ENCODE results near the gene MED16. TPM values are rescaled to one million over a fixed set of nuclear protein-coding genes. Genes with fewer than 3 reads are reported as not detected.

MED16 gene, protein sequence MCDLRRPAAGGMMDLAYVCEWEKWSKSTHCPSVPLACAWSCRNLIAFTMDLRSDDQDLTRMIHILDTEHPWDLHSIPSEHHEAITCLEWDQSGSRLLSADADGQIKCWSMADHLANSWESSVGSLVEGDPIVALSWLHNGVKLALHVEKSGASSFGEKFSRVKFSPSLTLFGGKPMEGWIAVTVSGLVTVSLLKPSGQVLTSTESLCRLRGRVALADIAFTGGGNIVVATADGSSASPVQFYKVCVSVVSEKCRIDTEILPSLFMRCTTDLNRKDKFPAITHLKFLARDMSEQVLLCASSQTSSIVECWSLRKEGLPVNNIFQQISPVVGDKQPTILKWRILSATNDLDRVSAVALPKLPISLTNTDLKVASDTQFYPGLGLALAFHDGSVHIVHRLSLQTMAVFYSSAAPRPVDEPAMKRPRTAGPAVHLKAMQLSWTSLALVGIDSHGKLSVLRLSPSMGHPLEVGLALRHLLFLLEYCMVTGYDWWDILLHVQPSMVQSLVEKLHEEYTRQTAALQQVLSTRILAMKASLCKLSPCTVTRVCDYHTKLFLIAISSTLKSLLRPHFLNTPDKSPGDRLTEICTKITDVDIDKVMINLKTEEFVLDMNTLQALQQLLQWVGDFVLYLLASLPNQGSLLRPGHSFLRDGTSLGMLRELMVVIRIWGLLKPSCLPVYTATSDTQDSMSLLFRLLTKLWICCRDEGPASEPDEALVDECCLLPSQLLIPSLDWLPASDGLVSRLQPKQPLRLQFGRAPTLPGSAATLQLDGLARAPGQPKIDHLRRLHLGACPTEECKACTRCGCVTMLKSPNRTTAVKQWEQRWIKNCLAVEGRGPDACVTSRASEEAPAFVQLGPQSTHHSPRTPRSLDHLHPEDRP
- polyA plus RNA-seq (2013, experiment 1 of 2), result 69.1 TPM
- polyA plus RNA-seq (2013, experiment 2 of 2), result 50.7 TPM

DNA sequence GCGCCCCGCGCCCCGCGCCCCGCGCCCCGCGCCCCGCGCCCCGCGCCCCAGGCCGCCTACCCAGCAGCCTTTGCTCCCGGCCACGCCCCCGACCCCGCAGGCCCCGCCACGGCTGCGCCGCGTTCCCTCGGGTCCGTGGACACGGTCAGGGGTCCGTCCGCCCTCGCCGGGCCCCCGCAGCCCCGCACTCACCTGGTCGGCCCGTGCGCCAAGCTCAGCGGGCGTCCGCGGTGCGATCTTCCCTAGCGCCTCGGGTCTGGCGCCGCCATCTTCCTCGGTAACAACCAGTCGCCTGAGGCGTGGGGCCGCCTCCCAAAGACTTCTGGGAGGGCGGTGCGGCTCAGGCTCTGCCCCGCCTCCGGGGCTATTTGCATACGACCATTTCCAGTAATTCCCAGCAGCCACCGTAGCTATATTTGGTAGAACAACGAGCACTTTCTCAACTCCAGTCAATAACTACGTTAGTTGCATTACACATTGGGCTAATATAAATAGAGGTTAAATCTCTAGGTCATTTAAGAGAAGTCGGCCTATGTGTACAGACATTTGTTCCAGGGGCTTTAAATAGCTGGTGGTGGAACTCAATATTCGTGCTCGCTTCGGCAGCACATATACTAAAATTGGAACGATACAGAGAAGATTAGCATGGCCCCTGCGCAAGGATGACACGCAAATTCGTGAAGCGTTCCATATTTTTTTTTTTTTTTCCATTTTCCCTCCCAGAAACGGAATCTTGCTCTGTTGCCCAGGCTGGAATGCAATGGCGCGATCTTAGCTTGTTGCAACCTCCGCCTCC lies at the start of gene MED16, which contains the start of gene RNU6-9:
Gene MED16, minus strand, starts transcription at position 294 of the 796 bp plus-strand sequence. CDS start 2,056 bp downstream, outside the sequence.
Gene RNU6-9, plus strand, starts transcription at position 591 of the 796 bp plus-strand sequence.
- H3K36me3 ChIP-seq (ENCODE audit: control insufficient read depth, insufficient read depth, low read length), result peaks cover 41% of the 10 kb centered on the region
- peak within 1 kb of the TSS; percentile 99 for H3K27ac ChIP-seq (ENCODE audit: low read depth, low read length, severe bottlenecking)
- peak within 1 kb of the TSS; percentile 77 for H3K4me3 ChIP-seq (ENCODE audit: extremely low read depth, insufficient read depth, low read length, poor library complexity, severe bottlenecking)
- no peaks in the 10 kb centered on the region for H3K9me3 ChIP-seq (ENCODE audit: control insufficient read depth, low read length)
- 2% methylated on average over 43 to 48 of the region's 69 CpGs for WGBS, 2 experiments (ENCODE audit: insufficient coverage in 2 of 2)
- H3K4me1 ChIP-seq (ENCODE audit: control insufficient read depth, insufficient read depth, low read length, poor library complexity, severe bottlenecking), result peaks cover 4% of the 10 kb centered on the region

DNA sequence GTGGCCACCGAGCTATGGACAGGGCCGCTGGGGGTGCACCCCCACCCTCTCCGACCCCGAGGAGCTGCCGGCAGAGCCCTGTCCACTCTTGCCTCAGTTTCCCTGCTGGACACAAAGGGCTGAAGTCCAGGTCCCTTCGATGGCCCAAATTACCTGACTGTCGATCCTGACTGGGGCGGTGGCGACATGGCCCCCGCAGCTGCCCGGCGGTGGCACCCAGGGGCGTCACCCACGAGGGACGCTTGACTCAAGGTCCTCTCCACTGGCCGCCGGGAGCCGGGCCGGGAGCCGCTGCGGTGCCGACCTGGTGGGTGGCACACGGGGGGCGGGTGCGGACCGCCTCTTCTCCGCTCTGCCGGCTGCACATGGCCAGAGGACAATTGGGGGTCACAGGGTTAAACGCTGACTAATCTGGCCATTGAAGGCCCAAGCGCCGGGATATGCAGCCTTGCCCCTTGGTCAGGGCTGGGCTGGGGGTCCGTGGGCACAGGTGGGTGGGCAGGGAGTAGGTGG lies 49.2 kb upstream of the MED16 start:
- H3K9me3 ChIP-seq (ENCODE audit: control insufficient read depth, low read length), result no peaks in the 10 kb centered on the region
- no peak overlapping the region for H3K27ac ChIP-seq (ENCODE audit: low read depth, low read length, severe bottlenecking)
- no peak overlapping the region for H3K4me3 ChIP-seq (ENCODE audit: extremely low read depth, insufficient read depth, low read length, poor library complexity, severe bottlenecking)
- H3K36me3 ChIP-seq (ENCODE audit: control insufficient read depth, insufficient read depth, low read length), result peaks cover 87% of the 10 kb centered on the region
- peaks cover 5% of the 10 kb centered on the region for H3K4me1 ChIP-seq (ENCODE audit: control insufficient read depth, insufficient read depth, low read length, poor library complexity, severe bottlenecking)
- WGBS, 2 experiments (ENCODE audit: insufficient coverage in 2 of 2), result 95% methylated on average over 28 to 32 of the region's 32 CpGs

DNA sequence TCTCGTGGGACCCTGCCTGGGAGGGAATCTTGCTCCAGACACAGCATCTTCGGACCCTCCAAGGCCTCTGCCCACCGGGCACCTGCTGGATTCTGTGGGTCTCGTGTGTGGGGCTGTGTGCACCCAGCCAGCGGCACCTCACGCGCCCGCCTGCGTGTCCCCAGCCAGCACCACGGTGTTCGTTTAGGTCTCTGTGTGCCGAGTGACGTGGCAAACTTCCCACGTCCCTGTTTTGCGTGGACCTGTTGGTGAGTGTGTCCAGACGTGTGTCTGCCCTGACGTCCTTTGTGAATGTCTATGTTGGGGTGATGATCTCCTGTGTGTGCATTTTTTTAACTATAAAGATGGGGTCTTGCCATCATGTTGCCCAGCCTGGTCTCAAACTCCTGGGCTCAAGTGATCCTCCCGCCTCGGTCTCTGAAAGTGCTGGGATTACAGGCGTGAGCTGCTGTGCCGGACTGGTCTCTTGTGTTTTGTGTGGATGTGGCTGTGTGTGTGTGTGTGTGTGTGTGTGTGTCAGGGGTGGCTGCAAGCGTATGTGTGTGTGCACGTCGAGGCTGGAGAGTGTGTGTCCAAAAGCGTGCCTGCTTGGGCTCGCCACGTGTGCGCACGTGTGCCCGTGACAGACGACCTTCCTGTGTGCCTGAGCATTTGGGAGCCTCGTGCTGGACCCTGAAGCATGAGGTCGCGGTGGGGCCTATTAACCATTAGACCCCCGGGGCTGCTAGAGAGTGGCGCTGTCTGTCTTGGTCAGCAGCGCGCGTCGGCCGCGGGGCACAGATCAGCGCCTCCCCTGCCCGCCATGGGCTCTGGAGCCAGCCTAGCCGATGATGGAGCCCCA lies 48.5 kb upstream of the MED16 start:
- no peak overlapping the region for H3K4me3 ChIP-seq (ENCODE audit: extremely low read depth, insufficient read depth, low read length, poor library complexity, severe bottlenecking)
- WGBS, 2 experiments (ENCODE audit: insufficient coverage in 2 of 2), result 94 to 95% methylated on average over 41 to 42 of the region's 45 CpGs

DNA sequence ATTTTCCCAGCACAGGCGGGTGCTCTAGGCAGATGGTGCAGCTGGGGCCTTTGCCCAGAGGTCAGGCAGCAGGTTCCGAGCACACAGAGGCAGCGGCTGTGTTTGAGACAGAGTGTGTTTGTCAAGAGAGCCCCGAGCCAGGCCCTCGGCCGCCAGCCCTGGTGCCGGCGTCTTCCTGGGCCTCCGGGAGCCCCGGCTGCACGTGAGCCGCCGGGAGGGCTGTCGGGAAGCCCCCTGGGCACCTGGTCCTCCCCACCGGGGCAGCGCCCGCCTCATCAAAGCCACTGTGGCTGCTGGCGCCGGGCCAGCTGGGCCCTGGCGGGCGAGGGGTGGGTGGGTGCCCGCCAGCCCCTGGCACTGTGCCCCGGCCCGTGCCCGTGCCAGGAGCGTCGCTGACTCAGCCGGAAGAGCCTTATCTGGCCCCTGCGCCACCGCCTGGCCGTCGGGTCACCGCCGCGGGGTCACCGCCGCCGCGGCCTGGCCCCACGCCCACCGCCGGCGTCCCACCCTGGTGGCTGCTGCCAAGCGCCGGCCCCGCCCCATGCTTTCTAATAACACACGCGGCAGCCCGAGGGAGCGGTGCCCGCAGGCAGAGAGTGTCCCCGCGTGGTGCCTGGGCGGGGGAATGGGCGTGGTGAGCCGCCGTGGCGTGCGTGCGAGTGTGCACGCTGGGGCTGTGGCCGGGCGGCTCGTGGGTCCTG lies 47.8 kb upstream of the MED16 start:
- H3K36me3 ChIP-seq (ENCODE audit: control insufficient read depth, insufficient read depth, low read length), result peaks cover 93% of the 10 kb centered on the region
- no peak overlapping the region for H3K4me3 ChIP-seq (ENCODE audit: extremely low read depth, insufficient read depth, low read length, poor library complexity, severe bottlenecking)
- H3K27ac ChIP-seq (ENCODE audit: low read depth, low read length, severe bottlenecking), result no peak overlapping the region
- no peaks in the 10 kb centered on the region for H3K9me3 ChIP-seq (ENCODE audit: control insufficient read depth, low read length)
- peaks cover 5% of the 10 kb centered on the region for H3K4me1 ChIP-seq (ENCODE audit: control insufficient read depth, insufficient read depth, low read length, poor library complexity, severe bottlenecking)
- WGBS, 2 experiments (ENCODE audit: insufficient coverage in 2 of 2), result 97 to 98% methylated on average over 58 to 64 of the region's 64 CpGs

More for the DNA sequence above, 48.5 kb upstream of the MED16 start:
- Histone ChIP-seq H3K9me3 (ENCODE audit: control insufficient read depth, low read length) (no peaks in the 10 kb centered on the region), H3K4me1 (ENCODE audit: control insufficient read depth, insufficient read depth, low read length, poor library complexity, severe bottlenecking) (peaks cover 5% of the 10 kb centered on the region), H3K27ac (ENCODE audit: low read depth, low read length, severe bottlenecking) (no peak overlapping the region), H3K36me3 (ENCODE audit: control insufficient read depth, insufficient read depth, low read length) (peaks cover 88% of the 10 kb centered on the region)

DNA sequence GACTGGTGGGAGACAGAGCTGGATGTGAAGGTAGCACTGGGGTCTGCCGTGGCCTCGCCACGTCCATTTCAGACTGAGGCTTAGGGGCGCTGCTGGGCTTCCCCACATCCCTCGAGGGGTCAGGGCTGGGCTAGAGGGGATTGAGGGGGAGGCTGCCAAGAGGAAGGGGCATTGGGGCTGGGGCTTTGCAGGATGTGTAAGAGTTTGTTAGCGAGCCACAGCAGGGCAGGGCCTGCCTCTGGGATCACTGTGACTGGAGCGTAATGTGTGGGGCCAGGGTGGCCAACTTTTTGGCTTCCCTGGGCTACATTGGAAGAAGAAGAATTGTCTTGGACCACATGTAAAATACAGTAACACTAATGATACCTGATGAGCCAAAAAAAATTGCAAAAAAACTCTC lies 46.9 kb upstream of the MED16 start:
- Histone ChIP-seq H3K36me3 (ENCODE audit: control insufficient read depth, insufficient read depth, low read length) (peaks cover 93% of the 10 kb centered on the region), H3K27ac (ENCODE audit: low read depth, low read length, severe bottlenecking) (no peak overlapping the region), H3K4me1 (ENCODE audit: control insufficient read depth, insufficient read depth, low read length, poor library complexity, severe bottlenecking) (peaks cover 5% of the 10 kb centered on the region), H3K9me3 (ENCODE audit: control insufficient read depth, low read length) (no peaks in the 10 kb centered on the region), H3K4me3 (ENCODE audit: extremely low read depth, insufficient read depth, low read length, poor library complexity, severe bottlenecking) (no peak overlapping the region)
- 100% methylated on average over 5 to 7 of the region's 7 CpGs for WGBS, 2 experiments (ENCODE audit: insufficient coverage in 2 of 2)

DNA sequence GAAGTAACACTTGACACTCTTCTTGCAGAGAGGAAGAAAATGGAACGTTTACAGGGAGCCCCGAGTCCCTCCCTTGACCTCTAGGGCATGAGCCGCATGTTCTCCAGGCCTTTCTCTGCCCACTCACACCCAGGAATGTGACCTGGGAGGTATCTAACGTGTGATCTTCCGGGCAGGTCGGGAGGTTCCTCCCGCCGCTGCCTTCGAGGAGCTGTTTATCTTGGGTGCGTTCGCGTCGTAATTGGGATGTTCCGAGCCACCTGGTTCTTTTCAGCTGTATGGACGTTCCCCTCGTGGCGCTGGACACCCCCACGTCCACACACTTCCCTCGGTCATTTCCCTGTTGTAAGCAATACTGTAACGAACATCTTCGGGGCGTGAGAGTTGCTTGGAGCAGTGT lies 46.5 kb upstream of the MED16 start:
- Histone ChIP-seq H3K27ac (ENCODE audit: low read depth, low read length, severe bottlenecking) (no peak overlapping the region), H3K9me3 (ENCODE audit: control insufficient read depth, low read length) (no peaks in the 10 kb centered on the region), H3K36me3 (ENCODE audit: control insufficient read depth, insufficient read depth, low read length) (peaks cover 93% of the 10 kb centered on the region), H3K4me3 (ENCODE audit: extremely low read depth, insufficient read depth, low read length, poor library complexity, severe bottlenecking) (no peak overlapping the region), H3K4me1 (ENCODE audit: control insufficient read depth, insufficient read depth, low read length, poor library complexity, severe bottlenecking) (peaks cover 8% of the 10 kb centered on the region)
- WGBS, 2 experiments (ENCODE audit: insufficient coverage in 2 of 2), result 95 to 97% methylated on average over 17 to 22 of the region's 22 CpGs

DNA sequence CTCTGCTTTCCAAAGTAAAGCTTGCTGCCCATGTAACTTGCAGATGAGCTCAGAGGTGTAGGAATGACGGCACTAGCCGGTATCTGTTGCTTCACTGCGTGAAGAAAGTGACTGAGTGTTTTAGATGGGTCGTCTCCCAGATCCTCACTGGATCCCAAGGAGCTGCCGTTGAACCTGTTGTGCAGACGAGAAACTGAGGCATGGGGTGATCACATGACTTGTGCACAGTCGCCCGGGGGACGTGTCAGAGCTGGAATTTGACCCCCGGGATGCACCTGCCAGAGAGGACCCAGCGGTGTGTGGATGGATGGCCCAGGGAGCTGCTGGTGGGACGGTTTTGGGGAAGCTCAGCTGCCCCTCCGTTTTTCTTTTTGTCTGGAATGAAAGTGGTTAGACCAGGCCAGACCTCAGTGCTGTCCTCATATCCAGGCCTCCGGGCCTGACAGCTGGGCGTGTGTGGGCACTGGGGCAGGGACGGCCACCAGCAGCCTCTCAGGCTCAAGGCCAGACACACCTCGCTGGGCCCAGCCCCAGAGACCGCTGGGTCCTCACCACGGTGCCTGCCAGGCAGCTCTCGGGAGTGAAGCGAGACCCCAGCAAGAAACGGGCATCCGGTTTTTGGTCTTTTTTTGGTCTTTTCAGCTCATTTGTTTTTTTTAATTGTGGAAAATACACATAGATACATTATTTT lies 45.4 kb upstream of the MED16 start:
- Histone ChIP-seq H3K9me3 (ENCODE audit: control insufficient read depth, low read length) (no peaks in the 10 kb centered on the region), H3K36me3 (ENCODE audit: control insufficient read depth, insufficient read depth, low read length) (peaks cover 93% of the 10 kb centered on the region), H3K4me3 (ENCODE audit: extremely low read depth, insufficient read depth, low read length, poor library complexity, severe bottlenecking) (no peak overlapping the region), H3K4me1 (ENCODE audit: control insufficient read depth, insufficient read depth, low read length, poor library complexity, severe bottlenecking) (peaks cover 18% of the 10 kb centered on the region), H3K27ac (ENCODE audit: low read depth, low read length, severe bottlenecking) (no peak overlapping the region)
- WGBS, 2 experiments (ENCODE audit: insufficient coverage in 2 of 2), result 95% methylated on average over 17 to 19 of the region's 23 CpGs

DNA sequence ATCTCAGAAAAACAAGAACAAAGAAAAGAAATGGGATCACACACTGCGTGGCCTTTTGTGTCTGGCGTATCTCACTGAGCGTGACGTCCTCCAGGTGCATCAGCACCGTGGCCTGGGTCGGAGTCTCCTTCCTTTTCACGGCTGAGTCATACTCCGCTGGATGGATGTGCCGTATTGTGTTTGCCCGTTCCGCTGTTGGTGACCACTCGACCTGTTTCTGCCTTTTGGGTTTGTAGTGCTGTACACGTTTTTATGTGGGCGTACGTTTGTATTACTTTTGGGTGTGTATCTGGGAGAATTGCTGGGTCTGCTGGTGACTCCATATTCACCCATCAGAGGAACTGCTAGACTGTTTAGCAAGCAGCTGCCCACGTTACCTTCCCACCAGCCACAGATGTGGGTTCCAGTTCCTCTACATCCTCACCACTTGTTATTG lies 44.3 kb upstream of the MED16 start:
- Histone ChIP-seq H3K9me3 (ENCODE audit: control insufficient read depth, low read length) (no peaks in the 10 kb centered on the region), H3K4me3 (ENCODE audit: extremely low read depth, insufficient read depth, low read length, poor library complexity, severe bottlenecking) (no peak overlapping the region), H3K36me3 (ENCODE audit: control insufficient read depth, insufficient read depth, low read length) (peaks cover 86% of the 10 kb centered on the region), H3K4me1 (ENCODE audit: control insufficient read depth, insufficient read depth, low read length, poor library complexity, severe bottlenecking) (peaks cover 28% of the 10 kb centered on the region), H3K27ac (ENCODE audit: low read depth, low read length, severe bottlenecking) (no peak overlapping the region)
- 95 to 96% methylated on average over 10 to 11 of the region's 16 CpGs for WGBS, 2 experiments (ENCODE audit: insufficient coverage in 2 of 2)

DNA sequence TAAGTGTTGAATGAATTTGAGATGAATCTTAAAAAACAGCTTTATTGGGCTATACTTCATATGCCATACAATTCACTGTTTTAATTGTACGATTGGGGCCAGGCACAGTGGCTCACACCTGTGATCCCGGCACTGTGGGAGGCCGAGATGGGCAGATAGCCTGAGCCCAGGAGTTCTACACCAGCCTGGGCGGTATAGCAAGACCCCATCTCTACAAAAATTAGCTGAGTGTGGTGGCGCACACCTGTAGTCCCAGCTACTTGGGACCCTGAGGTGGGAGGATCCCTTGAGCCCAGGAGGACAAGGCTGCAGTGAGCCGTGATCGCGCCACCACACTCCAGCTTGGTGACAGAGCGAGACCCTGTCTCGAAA lies 43.2 kb upstream of the MED16 start:
- H3K9me3 ChIP-seq (ENCODE audit: control insufficient read depth, low read length), result no peaks in the 10 kb centered on the region
- H3K36me3 ChIP-seq (ENCODE audit: control insufficient read depth, insufficient read depth, low read length), result peaks cover 85% of the 10 kb centered on the region
- H3K27ac ChIP-seq (ENCODE audit: low read depth, low read length, severe bottlenecking), result no peak overlapping the region
- peaks cover 28% of the 10 kb centered on the region for H3K4me1 ChIP-seq (ENCODE audit: control insufficient read depth, insufficient read depth, low read length, poor library complexity, severe bottlenecking)
- H3K4me3 ChIP-seq (ENCODE audit: extremely low read depth, insufficient read depth, low read length, poor library complexity, severe bottlenecking), result no peak overlapping the region
- WGBS, 2 experiments (ENCODE audit: insufficient coverage in 2 of 2), result 92 to 93% methylated on average over 10 of the region's 10 CpGs

All from mesodermal cell (in vitro differentiated cells).